Body of pancreas (tissue), 4 donors: ENCODE results near the gene GPRIN3.

Experiments used
- POLR2A ChIP-seq, 3 donors: fragments of 450-650 bp; IDR thresholded peaks; one replicate each; pipeline ENCODE4 v1.6.1; 2016; ENCODE audit warnings: antibody characterized with exemption in 3 of 3, mild to moderate bottlenecking in 2 of 3
- TF ChIP-seq, protein P1 (sequence below), 7 experiments: fragments of 450-650 bp in 4 of 7; fragments of 200-600 bp in 3 of 7; sonication (generic) in 3 of 7; IDR thresholded peaks; one replicate each; pipeline ENCODE4 v1.5.1; 2016 to 2019; ENCODE audit warnings: antibody characterized with exemption in 7 of 7

DNA sequence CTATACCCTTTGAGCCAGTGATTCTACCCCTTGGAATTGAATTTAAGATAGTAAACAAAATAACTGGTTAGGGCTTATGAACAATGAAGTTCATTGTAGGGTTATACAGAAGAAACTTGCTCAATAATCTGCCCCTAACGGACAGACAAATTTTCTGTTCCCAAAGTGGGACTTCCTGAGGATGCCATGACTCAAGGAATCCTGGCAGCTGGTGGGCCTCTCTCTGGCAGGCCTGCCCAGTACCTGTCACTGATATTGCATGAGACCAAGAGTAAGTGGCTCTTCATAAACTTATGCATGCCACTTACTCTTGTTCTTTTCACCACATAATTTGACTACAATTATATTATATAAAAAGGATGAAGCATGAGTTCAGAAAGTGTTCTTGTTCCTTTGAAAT lies 41.5 kb downstream of the GPRIN3 start:
- TF ChIP-seq POLR2A (IDR thresholded peaks at IDR 0.05), result no peak
- TF ChIP-seq, protein P1, sequence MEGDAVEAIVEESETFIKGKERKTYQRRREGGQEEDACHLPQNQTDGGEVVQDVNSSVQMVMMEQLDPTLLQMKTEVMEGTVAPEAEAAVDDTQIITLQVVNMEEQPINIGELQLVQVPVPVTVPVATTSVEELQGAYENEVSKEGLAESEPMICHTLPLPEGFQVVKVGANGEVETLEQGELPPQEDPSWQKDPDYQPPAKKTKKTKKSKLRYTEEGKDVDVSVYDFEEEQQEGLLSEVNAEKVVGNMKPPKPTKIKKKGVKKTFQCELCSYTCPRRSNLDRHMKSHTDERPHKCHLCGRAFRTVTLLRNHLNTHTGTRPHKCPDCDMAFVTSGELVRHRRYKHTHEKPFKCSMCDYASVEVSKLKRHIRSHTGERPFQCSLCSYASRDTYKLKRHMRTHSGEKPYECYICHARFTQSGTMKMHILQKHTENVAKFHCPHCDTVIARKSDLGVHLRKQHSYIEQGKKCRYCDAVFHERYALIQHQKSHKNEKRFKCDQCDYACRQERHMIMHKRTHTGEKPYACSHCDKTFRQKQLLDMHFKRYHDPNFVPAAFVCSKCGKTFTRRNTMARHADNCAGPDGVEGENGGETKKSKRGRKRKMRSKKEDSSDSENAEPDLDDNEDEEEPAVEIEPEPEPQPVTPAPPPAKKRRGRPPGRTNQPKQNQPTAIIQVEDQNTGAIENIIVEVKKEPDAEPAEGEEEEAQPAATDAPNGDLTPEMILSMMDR (IDR thresholded peaks at IDR 0.05), result no peak
